A549 (cell line): ENCODE data around the gene USF1. TPM values are rescaled to one million over a fixed set of nuclear protein-coding genes. Genes with fewer than 3 reads are reported as not detected.

Experiments
- ATAC-seq, 2 experiments: fragments of 200-7000 bp in 1 of 2; fragments of >200 bp in 1 of 2; cut with Nextera tagmentation in 1 of 2; cut with Tn5 transposase in 1 of 2; 3 replicates each; pipeline versions ENCODE4 v1.8.0 to v1.9.1; 2018 to 2020; ENCODE audit warnings: mild to moderate bottlenecking in 1 of 2, moderate library complexity in 1 of 2
- CTCF ChIA-PET: fragments of 300-600 bp; sonication (Branson Sonifier 250); formaldehyde crosslinking; extraction: SDS; loops from one replicate; lab custom pipeline; 2021; ENCODE audit warnings: antibody characterized with exemption, inconsistent platforms; lab: Yijun Ruan, JAX
- POLR2A ChIA-PET: fragments of 350-600 bp; formaldehyde crosslinking; extraction: SDS; loops from one replicate; lab custom pipeline; 2021; ENCODE audit warnings: antibody characterized with exemption, inconsistent platforms; lab: Yijun Ruan, JAX
- DNase-seq, 2 experiments: peaks; one replicate each; pipeline versions ENCODE4 v3.0.0 to v3.0.0-alpha.2; 2011 to 2016; ENCODE audit warnings: low read depth in 1 of 2, low spot score in 1 of 2
- FAIRE-seq: peaks from 2 replicates; lab custom pipeline; 2011; peaks lifted over from hg19 to GRCh38; lab: Jason Lieb, UNC
- H3K27ac ChIP-seq, 2 experiments: fragments of >200 bp; sonication (Bioruptor Twin); formaldehyde crosslinking; 3 replicates each; pipeline ENCODE4 v1.5.1; 2016 to 2017
- H3K4me1 ChIP-seq: fragments of >200 bp; sonication (Bioruptor Twin); formaldehyde crosslinking; 3 replicates; pipeline ENCODE4 v1.6.1; 2016
- H3K4me2 ChIP-seq: fragments of >200 bp; sonication (Bioruptor Twin); formaldehyde crosslinking; 3 replicates; pipeline ENCODE4 v1.6.1; 2016
- H3K4me3 ChIP-seq: fragments of >200 bp; sonication (Bioruptor Twin); formaldehyde crosslinking; 3 replicates; pipeline ENCODE4 v1.5.1; 2016
- H3K9me3 ChIP-seq: fragments of >200 bp; sonication (Bioruptor Twin); formaldehyde crosslinking; 3 replicates; pipeline ENCODE4 v1.6.1; 2016
- ATOH8 ChIP-seq: fragments of 250-450 bp; sonication (Bioruptor Pico); IDR thresholded peaks from 2 replicates; pipeline ENCODE4 v1.5.0; 2020; ENCODE audit warnings: low read depth, mild to moderate bottlenecking, moderate library complexity
- BCL3 ChIP-seq: fragments of >200 bp; sonication (Bioruptor Twin); formaldehyde crosslinking; IDR thresholded peaks from 3 replicates; pipeline ENCODE4 v1.6.1; 2016
- CBX2 ChIP-seq: fragments of 200-600 bp; sonication (generic); IDR thresholded peaks from 2 replicates; pipeline ENCODE4 v1.6.1; 2016; ENCODE audit warnings: low read depth, mild to moderate bottlenecking, borderline replicate concordance
- CBX8 ChIP-seq: fragments of 200-600 bp; sonication (generic); IDR thresholded peaks from 2 replicates; pipeline ENCODE4 v1.6.1; 2016
- CHD4 ChIP-seq: fragments of 200-600 bp; sonication (generic); IDR thresholded peaks from 2 replicates; pipeline ENCODE4 v1.6.1; 2016; ENCODE audit warnings: antibody characterized with exemption, mild to moderate bottlenecking, borderline replicate concordance
- ELK1 ChIP-seq: fragments of 150-350 bp; IDR thresholded peaks from 2 replicates; pipeline ENCODE4 v1.6.1; 2014; ENCODE audit warnings: low read depth, mild to moderate bottlenecking, low read length
- EP300 ChIP-seq, 2 experiments: fragments of >200 bp; sonication (Bioruptor Twin); formaldehyde crosslinking; IDR thresholded peaks; 2 replicates in 1 of 2; 3 replicates in 1 of 2; pipeline ENCODE4 v1.6.1; 2016 to 2017
- ESRRA ChIP-seq: fragments of 150-350 bp; IDR thresholded peaks from 2 replicates; pipeline ENCODE4 v1.6.1; 2014; ENCODE audit warnings: mild to moderate bottlenecking, low read length, borderline replicate concordance
- FOSL2 ChIP-seq, 2 experiments: fragments of 450-650 bp in 1 of 2; fragments of >200 bp in 1 of 2; sonication (Bioruptor Twin) in 1 of 2; formaldehyde crosslinking; IDR thresholded peaks; 2 replicates each; pipeline versions ENCODE4 v1.5.0 to v1.6.1; 2016 to 2020; ENCODE audit warnings: mild to moderate bottlenecking in 1 of 2, moderate library complexity in 1 of 2
- HMGXB4 ChIP-seq: fragments of 250-450 bp; sonication (Bioruptor Pico); IDR thresholded peaks from 2 replicates; pipeline ENCODE4 v1.5.0; 2021; ENCODE audit warnings: mild to moderate bottlenecking, moderate library complexity, borderline replicate concordance
- KDM1A ChIP-seq: fragments of 200-600 bp; sonication (generic); IDR thresholded peaks from 2 replicates; pipeline ENCODE4 v1.6.1; 2016; ENCODE audit warnings: low read depth, mild to moderate bottlenecking
- KDM5A ChIP-seq: fragments of 200-600 bp; sonication (generic); IDR thresholded peaks from 2 replicates; pipeline ENCODE4 v1.6.1; 2016; ENCODE audit warnings: antibody characterized with exemption, mild to moderate bottlenecking
- MAZ ChIP-seq: fragments of 150-350 bp; IDR thresholded peaks from 2 replicates; pipeline ENCODE4 v1.6.1; 2014; ENCODE audit warnings: antibody characterized with exemption, low read depth, low read length, borderline replicate concordance
- NFE2L2 ChIP-seq: fragments of 150-350 bp; conservative IDR thresholded peaks from 2 replicates; pipeline ENCODE4 v1.6.1; 2014; ENCODE audit warnings: low read length
- PHF8 ChIP-seq: fragments of 200-600 bp; sonication (generic); IDR thresholded peaks from 2 replicates; pipeline ENCODE4 v1.6.1; 2016; ENCODE audit warnings: low read depth, mild to moderate bottlenecking, antibody characterized with exemption, moderate library complexity, borderline replicate concordance
- POLR2AphosphoS2 ChIP-seq: conservative IDR thresholded peaks from 2 replicates; pipeline ENCODE4 v1.6.1; 2012; ENCODE audit warnings: low read length, improper control_type of control experiment, inconsistent platforms
- SMC3 ChIP-seq: fragments of >200 bp; sonication (Bioruptor Twin); formaldehyde crosslinking; IDR thresholded peaks from 3 replicates; pipeline ENCODE4 v1.6.1; 2018; ENCODE audit warnings: inconsistent platforms
- SREBF2 ChIP-seq: fragments of 450-650 bp; IDR thresholded peaks from 2 replicates; pipeline ENCODE4 v1.6.1; 2014; ENCODE audit warnings: mild to moderate bottlenecking, moderate library complexity
- ZSCAN20 ChIP-seq: fragments of 250-450 bp; sonication (Bioruptor Pico); IDR thresholded peaks from 2 replicates; pipeline ENCODE4 v1.8.0; 2022; ENCODE audit warnings: mild to moderate bottlenecking, moderate library complexity
- WGBS: methylation state at CpG from one replicate; pipeline ENCODE4 v1.1.6; 2017; ENCODE audit errors: missing lambda C conversion rate; 5-methylcytosine and 5-hydroxymethylcytosine counted together
- polyA plus RNA-seq, 4 experiments: library from polyadenylated mRNA; depleted of rRNA in 3 of 4; stranded (reverse); fragments of >200 nt; fragmentation: RNase III in 1 of 4; extraction: RNeasy Plus Mini Kit Qiagen cat#74134 plus additional on column Dnase treatment in 1 of 4; gene quantifications; 2 replicates in 3 of 4; 3 replicates in 1 of 4; pipeline ENCODE4 v1.2.3, GENCODE V29; 2011 to 2017

The USF1 gene
- polyA plus RNA-seq, 2 of the 4 experiments (the other 2 are of a cell fraction), result 35.5 to 60.5 TPM

GRCh38 chr1:161001525-161001924 lies 44.3 kb downstream of the USF1 start:
- no peak for ATAC-seq
- whole genome bisulfite sequencing, result 75% methylated on average over 5 of the region's 5 CpGs
- Histone ChIP-seq H3K9me3 (no peaks in the 10 kb centered on the region), H3K27ac (no peak overlapping the region), H3K4me3 (no peak overlapping the region), H3K4me2 (no peak overlapping the region), H3K4me1 (peaks cover 11% of the 10 kb centered on the region; the same call in 2 of the 3 replicates)
- DNase-seq, result no peak
- no peak for TF ChIP-seq CBX2
- TF ChIP-seq PHF8, result no peak
- TF ChIP-seq CBX8, result no peak
- TF ChIP-seq KDM1A, result no peak
- no peak for TF ChIP-seq SMC3
- no peak for TF ChIP-seq ESRRA
- TF ChIP-seq ELK1, result no peak
- TF ChIP-seq FOSL2 (IDR thresholded peaks at IDR 0.05), result no peak
- TF ChIP-seq FOSL2 (CRISPR knock-in tag; IDR thresholded peaks at IDR 0.05), result no peak
- no peak for TF ChIP-seq BCL3
- TF ChIP-seq POLR2AphosphoS2, result no peak
- no peak for TF ChIP-seq ZSCAN20
- no peak for TF ChIP-seq EP300 (IDR thresholded peaks at IDR 0.05)
- ChIA-PET CTCF (interaction anchor here (1.1 to 11.1 kb wide), 3 partner anchors 12 to 95 kb away, joined by 3 to 176 read pairs (median 34); partner anchors contain the start of genes F11R and KLHDC9), POLR2A (interaction anchor here (1.5 kb wide), 1 partner anchor 44 kb away, joined by 3 read pairs; the partner anchor contains the start of gene USF1)
- no peak for FAIRE-seq

GRCh38 chr1:161000736-161001480 lies 44.9 kb downstream of the USF1 start:
- Histone ChIP-seq H3K9me3 (no peaks in the 10 kb centered on the region), H3K27ac (no peak overlapping the region), H3K4me1 (peaks cover 18% of the 10 kb centered on the region)
- POLR2A ChIA-PET, result interaction anchor here (0.5 to 1.5 kb wide), 2 partner anchors 30 to 45 kb away, joined by 3 read pairs; partner anchors contain the start of gene USF1
- no peak for DNase-seq
- no peak for ATAC-seq
- TF ChIP-seq CBX8 (no peak), MAZ (no peak), KDM5A (no peak), CHD4 (no peak), EP300 (IDR thresholded peaks at IDR 0.05) (no peak), HMGXB4 (no peak), NFE2L2 (no peak), SREBF2 (no peak), ATOH8 (CRISPR knock-in tag) (no peak)
- TF ChIP-seq, all 56 proteins: peak for 0
- no peak for FAIRE-seq
- CTCF ChIA-PET, result interaction anchor here (1.0 to 11.1 kb wide), 4 partner anchors 12 to 96 kb away, joined by 3 to 176 read pairs (median 20); partner anchors contain the start of genes ARHGAP30 and KLHDC9
- H3K4me3 ChIP-seq, result no peak overlapping the region
- H3K4me2 ChIP-seq, result no peak overlapping the region
- WGBS, result 81% methylated on average over 11 of the region's 11 CpGs
